H1 (cell line): ENCODE measurements around the gene ST3GAL3. TPM values are rescaled to one million over a fixed set of nuclear protein-coding genes. Genes with fewer than 3 reads are reported as not detected.
A peak's percentile ranks its signal among the peaks of the same experiment; 100 is the strongest.

Experiments used
- CTCF ChIA-PET: fragments of 300-600 bp; sonication (Branson Sonifier 250); formaldehyde crosslinking; loops from one replicate; lab custom pipeline; 2021; ENCODE audit not compliant: partially characterized antibody; lab: Charles Lee
- POLR2A ChIA-PET: fragments of 300-600 bp; sonication (Branson Sonifier 250); formaldehyde crosslinking; loops from one replicate; lab custom pipeline; 2021; ENCODE audit warnings: inconsistent platforms; ENCODE audit not compliant: partially characterized antibody; lab: Charles Lee
- DNase-seq, 2 experiments: peaks; one replicate each; pipeline versions ENCODE4 v3.0.0 to v3.0.0-alpha.2; 2010 to 2022; ENCODE audit warnings: low spot score in 2 of 2, low read depth in 1 of 2, mixed read lengths in 1 of 2
- FAIRE-seq: peaks from 2 replicates; lab custom pipeline; 2011; peaks lifted over from hg19 to GRCh38; lab: Jason Lieb, UNC
- H2AFZ ChIP-seq: 2 replicates; pipeline ENCODE4 v1.8.1; 2012; ENCODE audit warnings: low read length, inconsistent platforms
- H2AK5ac ChIP-seq: 2 replicates; pipeline ENCODE4 v1.6.1; 2013; ENCODE audit warnings: low read depth, low read length
- H2BK120ac ChIP-seq: replicated peaks from 2 replicates; pipeline ENCODE3; 2013; ENCODE audit warnings: low read depth, low read length, inconsistent platforms
- H2BK12ac ChIP-seq: 2 replicates; pipeline ENCODE4 v1.6.1; 2013; ENCODE audit warnings: low read depth, low read length
- H2BK15ac ChIP-seq: 2 replicates; pipeline ENCODE4 v1.6.1; 2013; ENCODE audit warnings: low read length
- H2BK20ac ChIP-seq: 2 replicates; pipeline ENCODE4 v1.6.1; 2013; ENCODE audit warnings: low read length
- H2BK5ac ChIP-seq: 2 replicates; pipeline ENCODE4 v1.6.1; 2013; ENCODE audit warnings: low read depth, low read length
- H3K14ac ChIP-seq: 2 replicates; pipeline ENCODE4 v1.6.1; 2013; ENCODE audit warnings: inconsistent platforms; ENCODE audit not compliant: insufficient read length
- H3K18ac ChIP-seq: 2 replicates; pipeline ENCODE4 v1.6.1; 2013; ENCODE audit warnings: low read length; ENCODE audit errors: extremely low read depth
- H3K23ac ChIP-seq: 2 replicates; pipeline ENCODE4 v1.6.1; 2013; ENCODE audit warnings: inconsistent platforms; ENCODE audit not compliant: insufficient read length
- H3K23me2 ChIP-seq: 2 replicates; pipeline ENCODE4 v1.6.1; 2013; ENCODE audit warnings: low read depth, low read length
- H3K27ac ChIP-seq: 2 replicates; pipeline ENCODE4 v1.6.1; 2011; ENCODE audit warnings: low read depth, low read length, inconsistent platforms
- H3K27me3 ChIP-seq, 4 experiments: replicated peaks in 1 of 4; 1 replicate in 1 of 4; 2 replicates in 3 of 4; pipeline versions ENCODE4 v1.6.1 to v1.8.1; 2011 to 2013; ENCODE audit warnings: low read length in 3 of 4, mild to moderate bottlenecking in 3 of 4, inconsistent platforms in 2 of 4, mixed read lengths in 2 of 4, moderate library complexity in 1 of 4; ENCODE audit not compliant: control insufficient read depth in 3 of 4, insufficient read depth in 3 of 4; ENCODE audit errors: extremely low read depth in 1 of 4
- H3K36me3 ChIP-seq, 4 experiments: 2 replicates each; pipeline versions ENCODE4 v1.6.1 to v1.8.1; 2011 to 2013; ENCODE audit warnings: mild to moderate bottlenecking in 4 of 4, low read length in 3 of 4, moderate library complexity in 2 of 4, control low read depth in 1 of 4, inconsistent platforms in 1 of 4; ENCODE audit not compliant: insufficient read depth in 4 of 4, control insufficient read depth in 2 of 4
- H3K4ac ChIP-seq: replicated peaks from 2 replicates; pipeline ENCODE3; 2013; ENCODE audit warnings: low read length, low read depth, mixed read lengths, inconsistent platforms; ENCODE audit not compliant: insufficient read length
- H3K4me1 ChIP-seq, 4 experiments: replicated peaks in 1 of 4; 1 replicate in 1 of 4; 2 replicates in 3 of 4; pipeline versions ENCODE4 v1.6.1 to v1.8.1; 2011 to 2013; ENCODE audit warnings: low read length in 3 of 4, inconsistent platforms in 2 of 4, mixed read lengths in 1 of 4; ENCODE audit not compliant: insufficient read depth in 4 of 4, control insufficient read depth in 3 of 4
- H3K4me2 ChIP-seq, 2 experiments: 2 replicates each; pipeline versions ENCODE4 v1.6.1 to v1.8.1; 2011 to 2013; ENCODE audit warnings: low read depth in 2 of 2, low read length in 2 of 2, control low read depth in 1 of 2, inconsistent platforms in 1 of 2, mild to moderate bottlenecking in 1 of 2; ENCODE audit not compliant: insufficient read depth in 1 of 2
- H3K4me3 ChIP-seq, 4 experiments: fragments of 200-600, 300-600 bp in 1 of 4; sonication (generic), shearing (Covaris generic), sonication (Bioruptor Twin) in 1 of 4; 2 replicates each; pipeline versions ENCODE4 v1.5.1 to v1.8.1; 2011 to 2016; ENCODE audit warnings: low read length in 4 of 4, low read depth in 3 of 4, control low read depth in 2 of 4, inconsistent platforms in 2 of 4, mild to moderate bottlenecking in 2 of 4, mixed read lengths in 1 of 4, moderate library complexity in 1 of 4; ENCODE audit not compliant: insufficient read depth in 2 of 4; ENCODE audit errors: extremely low read depth in 1 of 4
- H3K56ac ChIP-seq: replicated peaks from 2 replicates; pipeline ENCODE3; 2013; ENCODE audit warnings: low read depth, mild to moderate bottlenecking, mixed read lengths, low read length, inconsistent platforms; ENCODE audit not compliant: insufficient read length
- H3K79me1 ChIP-seq: 2 replicates; pipeline ENCODE4 v1.6.1; 2013; ENCODE audit warnings: low read depth, low read length, control low read depth
- H3K79me2 ChIP-seq, 2 experiments: 2 replicates each; pipeline versions ENCODE4 v1.6.1 to v1.8.1; 2012 to 2013; ENCODE audit warnings: low read length in 2 of 2, mild to moderate bottlenecking in 2 of 2, inconsistent platforms in 1 of 2; ENCODE audit not compliant: insufficient read depth in 2 of 2, control insufficient read depth in 1 of 2
- H3K9ac ChIP-seq, 4 experiments: replicated peaks in 1 of 4; 1 replicate in 1 of 4; 2 replicates in 3 of 4; pipeline versions ENCODE4 v1.6.1 to v1.8.1; 2011 to 2013; ENCODE audit warnings: low read depth in 3 of 4, low read length in 3 of 4, control low read depth in 2 of 4, mild to moderate bottlenecking in 2 of 4, moderate library complexity in 2 of 4, inconsistent platforms in 1 of 4; ENCODE audit errors: extremely low read depth in 1 of 4
- H3K9me3 ChIP-seq, 2 experiments: 2 replicates each; pipeline versions ENCODE4 v1.6.1 to v1.8.1; 2012 to 2013; ENCODE audit warnings: mild to moderate bottlenecking in 2 of 2, moderate library complexity in 2 of 2, control low read depth in 1 of 2, inconsistent platforms in 1 of 2, low read depth in 1 of 2, low read length in 1 of 2, mixed read lengths in 1 of 2; ENCODE audit not compliant: insufficient read depth in 2 of 2
- H4K20me1 ChIP-seq, 2 experiments: replicated peaks in 1 of 2; 2 replicates each; pipeline versions ENCODE3 to v1.8.1; 2011 to 2013; ENCODE audit warnings: inconsistent platforms in 2 of 2, low read length in 2 of 2, mild to moderate bottlenecking in 1 of 2; ENCODE audit not compliant: insufficient read depth in 2 of 2, control insufficient read depth in 1 of 2
- H4K5ac ChIP-seq: 2 replicates; pipeline ENCODE4 v1.6.1; 2013; ENCODE audit warnings: low read length, low read depth, mixed read lengths, inconsistent platforms; ENCODE audit not compliant: insufficient read length
- H4K8ac ChIP-seq: 2 replicates; pipeline ENCODE4 v1.8.0; 2013; ENCODE audit warnings: mild to moderate bottlenecking, moderate library complexity, low read length, inconsistent platforms; ENCODE audit not compliant: insufficient read depth; ENCODE audit errors: extremely low read depth
- H4K91ac ChIP-seq: replicated peaks from 2 replicates; pipeline ENCODE3; 2013; ENCODE audit warnings: low read length, mixed read lengths, inconsistent platforms; ENCODE audit not compliant: insufficient read length
- ASH2L ChIP-seq: fragments of 200-600, 300-600 bp; sonication (generic); IDR thresholded peaks from one replicate; pipeline ENCODE4 v1.7.1; 2017; ENCODE audit warnings: low read length
- TEAD4 ChIP-seq: IDR thresholded peaks from 2 replicates; pipeline ENCODE4 v1.6.1; 2012; ENCODE audit warnings: low read depth, low read length, inconsistent platforms, mixed read lengths
- WGBS, 2 experiments: shearing (Covaris generic) in 1 of 2; methylation state at CpG; one replicate each; pipeline versions ENCODE4 v1.1.6 to v1.1.7; 2013 to 2015; ENCODE audit warnings: low lambda C conversion rate in 2 of 2, mixed read lengths in 2 of 2, inconsistent platforms in 1 of 2, low coverage in 1 of 2, missing lambda C conversion rate in 1 of 2; ENCODE audit not compliant: insufficient replicate concordance in 2 of 2, insufficient coverage in 1 of 2, insufficient read length in 1 of 2; ENCODE audit errors: extremely low coverage in 1 of 2, missing lambda C conversion rate in 1 of 2; 5-methylcytosine and 5-hydroxymethylcytosine counted together
- polyA plus RNA-seq, 7 experiments: library from polyadenylated mRNA; depleted of rRNA in 3 of 7; stranded (reverse) in 5 of 7; unstranded in 2 of 7; fragments of >200 nt in 5 of 7; fragments of 200-250 nt in 2 of 7; gene quantifications; 1 replicate in 5 of 7; 2 replicates in 1 of 7; 4 replicates in 1 of 7; pipeline versions ENCODE4 v1.2.1 to v1.2.3, GENCODE V29; 2011 to 2013; ENCODE audit warnings: missing spikeins in 2 of 7, mixed read lengths in 2 of 7
- total RNA-seq: library from RNA; stranded (reverse); fragmentation: NEBNext Ultra II Directional; extraction: Animal tissue kit (Norgen Biotek cat#: 25700); gene quantifications from 2 replicates; pipeline ENCODE4 v1.2.1, GENCODE V29; 2021

The ST3GAL3 gene
- total and polyA plus RNA-seq, 2 of the 8 experiments (the other 6 are each of a cell fraction or from before 2014, with no cell fraction given): 6.8 to 7.0 TPM

GRCh38 chr1:43766818-43767525 is 59.6 kb downstream of the ST3GAL3 start:
- peak overlapping the region; percentile 83 for H3K4ac ChIP-seq
- H3K14ac ChIP-seq: no peak overlapping the region
- H3K18ac ChIP-seq: peak overlapping the region; percentile 88; the same call in 1 of the 2 replicates
- H4K8ac ChIP-seq: no peak overlapping the region
- peak in 1 of 2 experiments; percentile 58 for DNase-seq
- H4K5ac ChIP-seq: peak overlapping the region; percentile 27
- H3K9me3 ChIP-seq: no peaks in the 10 kb centered on the region
- CTCF ChIA-PET: interaction anchor here (0.6 to 13.4 kb wide), 13 partner anchors 22 to 269 kb away, joined by 3 to 618 read pairs (median 4); partner anchors contain the start of genes ARTN and IPO13
- peak; percentile 28 for FAIRE-seq
- peak overlapping the region; percentile 74 for H2BK120ac ChIP-seq
- peaks cover 7 to 26% (median 23%) of the 10 kb centered on the region in 4 experiments for H3K4me1 ChIP-seq
- H2AK5ac ChIP-seq: peak overlapping the region; percentile 49
- H3K79me1 ChIP-seq: no peaks in the 10 kb centered on the region
- no peaks in the 10 kb centered on the region for H3K23me2 ChIP-seq
- H2BK5ac ChIP-seq: peak overlapping the region; percentile 97
- no peak overlapping the region for H2BK15ac ChIP-seq
- peak overlapping the region; percentile 71 for H3K27ac ChIP-seq
- H3K4me2 ChIP-seq: peak overlapping the region; percentile 54 to 78
- no peaks in the 10 kb centered on the region for H4K20me1 ChIP-seq
- peak overlapping the region; percentile 52 for H3K56ac ChIP-seq
- peak overlapping the region; percentile 63 for H2BK20ac ChIP-seq
- H3K9ac ChIP-seq: peak overlapping the region in 2 of 4 experiments; percentile 45 to 49; a peak in 3 of 7 replicates
- H2BK12ac ChIP-seq: peak overlapping the region; percentile 99
- peak overlapping the region; percentile 72; the same call in 1 of the 2 replicates for H2AFZ ChIP-seq
- H3K36me3 ChIP-seq: no peaks in the 10 kb centered on the region
- H3K23ac ChIP-seq: no peak overlapping the region
- peak overlapping the region; percentile 69 for H4K91ac ChIP-seq
- POLR2A ChIA-PET: interaction anchor here (0.6 to 5.8 kb wide), 11 partner anchors 13 to 225 kb away, joined by 3 to 89 read pairs (median 3); partner anchors contain the start of genes ARTN, IPO13 and ST3GAL3
- peak overlapping the region in 1 of 4 experiments; percentile 43; a peak in 3 of 8 replicates for H3K4me3 ChIP-seq
- no peaks in the 10 kb centered on the region for H3K27me3 ChIP-seq
- H3K79me2 ChIP-seq: no peaks in the 10 kb centered on the region
- 20% methylated on average over 5 of the region's 5 CpGs; no CpG with 5 or more reads in 1 of the 2 experiments for WGBS, 2 experiments
- peak; percentile 27 for TF ChIP-seq ASH2L
- TF ChIP-seq TEAD4: no peak
